SIG-M5 treated with dmso at 0.1 percent for 504 hours (cell line): ENCODE data around the gene CADM4.
A peak's percentile ranks its signal among the peaks of the same experiment; 100 is the strongest.
"Not testable (repeated sequence)": the region's sequence is repeated elsewhere in the genome, so short reads cannot be mapped to it uniquely, and the experiment has no call there.

Source experiments
- DNase-seq: peaks from one replicate; lab custom pipeline; 2025; ENCODE audit not compliant: unreplicated experiment; lab: John Stamatoyannopoulos, UW

Gene CADM4

DNA sequence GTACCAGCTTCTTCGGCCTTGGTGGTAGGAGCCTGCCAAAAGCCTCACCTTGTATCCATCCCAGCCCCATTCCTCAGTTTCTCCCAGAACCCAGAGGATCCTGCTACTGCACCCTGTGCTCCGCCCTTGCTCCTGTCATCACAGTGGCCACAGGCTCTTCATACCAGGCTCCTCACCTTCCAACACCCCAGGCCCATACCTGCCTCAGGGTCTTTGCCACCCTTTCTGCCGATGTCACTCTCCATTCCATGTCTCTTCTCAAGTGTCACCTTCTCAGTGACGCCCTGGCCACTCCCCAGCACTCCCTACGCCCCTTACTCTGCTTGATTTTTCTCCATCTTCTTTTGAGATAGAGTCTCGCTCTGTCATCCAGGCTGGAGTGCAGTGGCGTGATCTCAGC is 29.8 kb downstream of the CADM4 start:
- no peak for DNase-seq

GRCh38 chr19:43607238-43608205 is 32.1 kb downstream of the CADM4 start:
- no peak for DNase-seq

DNA sequence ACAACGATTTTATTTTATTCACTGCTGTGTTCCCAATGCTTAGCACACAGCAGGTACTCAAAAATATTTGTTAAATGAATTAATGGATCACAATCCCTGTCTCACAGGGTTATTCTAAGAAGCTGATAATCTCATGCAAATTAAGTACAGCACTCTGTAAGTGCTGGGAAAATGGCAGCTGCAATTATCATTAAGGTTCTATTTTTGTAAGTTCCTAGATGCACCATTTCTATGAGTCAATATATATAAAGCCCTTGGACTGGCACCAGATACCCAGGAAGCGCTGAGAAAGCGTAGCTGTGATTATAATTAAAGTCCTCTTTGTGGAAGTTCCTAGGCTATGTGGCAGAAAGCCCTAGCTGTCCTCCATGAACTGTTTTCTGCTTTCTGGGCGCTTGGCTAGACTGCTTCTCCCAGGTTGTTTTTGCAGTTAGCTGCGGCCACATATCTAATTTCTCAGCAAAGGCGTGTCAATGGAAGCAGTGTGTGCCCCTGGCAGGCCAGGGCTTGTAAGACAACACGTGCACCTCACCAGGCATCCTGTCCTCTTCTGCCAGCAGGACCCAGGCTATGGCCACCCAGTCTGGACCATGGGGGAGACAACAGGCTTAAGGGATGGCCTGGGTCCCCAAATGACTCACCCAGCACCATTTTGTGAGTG is 33.0 kb downstream of the CADM4 start:
- no peak for DNase-seq

DNA sequence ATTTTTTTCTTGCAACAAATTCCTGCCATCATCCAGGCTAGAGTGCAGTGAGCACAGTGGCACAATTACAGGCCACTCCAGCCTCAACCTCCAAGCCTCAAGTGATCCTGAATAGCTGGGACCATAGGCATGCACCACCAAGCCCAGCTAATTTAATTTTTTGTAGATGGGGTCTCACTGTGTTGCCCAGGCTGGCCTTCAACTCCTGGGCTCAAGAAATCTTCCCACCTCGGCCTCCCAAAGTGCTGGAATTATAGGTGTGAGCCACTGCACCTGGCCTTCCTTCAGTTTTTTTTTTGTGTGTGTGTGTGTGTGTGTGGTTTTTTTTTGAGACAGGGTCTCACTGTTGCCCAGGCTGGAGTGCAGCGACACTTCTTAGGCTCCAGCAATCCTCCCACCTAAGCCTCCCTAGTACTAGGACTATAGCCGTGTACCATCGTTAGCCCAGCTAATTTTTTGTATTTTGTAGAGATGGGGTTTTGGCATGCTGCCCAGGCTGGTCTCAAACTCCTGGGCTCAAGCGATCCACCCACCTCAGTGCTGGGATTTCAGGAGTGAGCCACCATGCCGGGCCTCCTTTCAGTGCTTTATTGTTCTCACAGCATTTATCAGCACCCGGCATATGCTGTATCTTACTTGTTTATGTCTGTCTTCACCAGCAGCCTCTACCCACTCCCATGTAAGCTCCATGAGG is 33.6 kb downstream of the CADM4 start:
- DNase-seq: no peak

DNA sequence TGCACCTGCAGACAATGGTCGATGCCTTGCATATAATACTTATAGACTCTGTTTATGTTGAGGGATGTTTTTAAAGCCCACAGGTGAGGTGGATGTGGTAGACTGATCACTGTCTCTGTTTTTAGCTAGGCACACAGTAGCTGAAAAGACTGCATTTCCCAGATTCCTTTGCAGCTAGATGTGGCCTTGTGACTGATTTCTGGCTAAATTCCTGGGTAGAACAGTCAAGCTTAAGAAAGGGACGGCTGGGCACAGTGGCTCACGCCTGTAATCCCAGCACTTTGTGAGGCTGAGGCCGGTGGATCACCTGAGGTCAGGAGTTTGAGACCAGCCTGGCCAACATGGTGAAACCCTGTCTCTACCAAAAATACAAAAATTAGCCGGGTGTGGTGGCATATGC is 39.3 kb downstream of the CADM4 start:
- not testable (repeated sequence) for DNase-seq

GRCh38 chr19:43599635-43600295 is 39.9 kb downstream of the CADM4 start:
- no peak for DNase-seq

DNA sequence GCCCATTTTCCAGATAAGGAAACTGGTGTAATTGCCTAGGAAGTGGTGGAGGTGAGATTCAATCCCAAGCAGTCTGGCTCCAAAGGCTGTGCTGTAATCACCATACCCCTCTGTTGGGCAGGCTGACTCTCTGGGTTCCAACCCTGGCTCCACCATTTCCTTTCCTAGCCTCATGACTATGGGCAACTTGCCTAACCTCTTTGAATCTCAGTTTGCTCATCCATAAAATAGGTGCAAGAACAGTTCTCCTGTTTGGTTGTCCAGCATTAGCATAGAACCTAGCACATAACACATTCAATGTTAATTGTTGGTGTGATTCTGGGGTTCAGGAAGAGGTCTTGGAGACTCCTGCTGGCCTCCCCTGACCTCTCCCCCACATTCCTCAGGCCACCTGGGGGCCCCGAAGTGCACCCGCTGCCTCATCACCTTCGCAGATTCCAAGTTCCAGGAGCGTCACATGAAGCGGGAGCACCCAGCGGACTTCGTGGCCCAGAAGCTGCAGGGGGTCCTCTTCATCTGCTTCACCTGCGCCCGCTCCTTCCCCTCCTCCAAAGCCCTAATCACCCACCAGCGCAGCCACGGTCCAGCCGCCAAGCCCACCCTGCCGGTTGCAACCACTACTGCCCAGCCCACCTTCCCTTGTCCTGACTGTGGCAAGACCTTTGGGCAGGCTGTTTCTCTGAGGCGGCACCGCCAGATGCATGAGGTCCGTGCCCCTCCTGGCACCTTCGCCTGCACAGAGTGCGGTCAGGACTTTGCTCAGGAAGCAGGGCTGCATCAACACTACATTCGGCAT is 41.0 kb downstream of the CADM4 start:
- no peak for DNase-seq

DNA sequence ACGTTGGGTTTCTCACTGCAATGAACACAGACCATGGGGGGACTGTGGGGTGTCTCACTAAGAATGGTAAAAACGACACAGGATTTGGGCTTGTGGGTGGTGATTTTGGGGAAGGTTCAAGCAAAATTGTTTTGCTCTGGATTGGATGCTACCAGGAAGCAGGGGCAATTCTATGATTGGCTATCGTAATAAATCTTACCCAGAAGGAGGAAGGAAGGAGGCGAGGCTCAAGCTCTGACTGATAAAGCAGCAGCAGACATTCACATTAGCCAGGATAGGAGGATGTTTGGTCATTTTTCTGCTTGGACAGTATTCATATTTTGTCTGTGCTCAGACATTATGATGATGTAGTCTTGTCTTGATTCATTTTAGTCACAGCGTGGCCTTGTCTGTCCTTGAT is 41.8 kb downstream of the CADM4 start:
- no peak for DNase-seq

DNA sequence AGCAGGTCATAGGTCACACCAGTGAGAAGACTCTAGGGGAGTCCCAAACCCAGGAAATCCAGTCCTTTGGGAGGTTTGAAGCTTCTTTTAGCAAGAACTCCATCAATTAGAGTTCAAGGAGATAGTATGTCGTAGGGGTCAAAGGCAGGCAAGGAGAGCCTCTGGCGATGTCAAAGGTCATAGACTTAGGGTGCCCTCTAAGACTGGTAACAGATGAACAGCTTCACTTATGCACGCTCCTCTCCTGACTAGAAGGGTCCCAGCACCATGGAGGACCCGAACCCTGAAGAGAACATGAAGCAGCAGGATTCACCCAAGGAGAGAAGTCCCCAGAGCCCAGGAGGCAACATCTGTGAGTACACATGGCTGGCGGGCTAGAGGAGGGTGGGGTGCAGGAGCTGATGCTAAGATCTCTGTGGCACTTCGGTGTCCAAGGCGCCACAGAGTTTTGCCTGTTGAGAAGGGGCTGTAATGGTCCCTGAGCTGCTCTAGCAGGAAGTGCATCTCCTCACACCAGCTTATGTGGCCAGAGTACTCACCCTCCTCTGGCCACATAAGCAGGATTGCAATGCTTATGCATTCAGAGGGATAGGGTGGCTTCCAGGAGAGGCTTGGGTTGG is 42.7 kb downstream of the CADM4 start:
- DNase-seq: no peak

DNA sequence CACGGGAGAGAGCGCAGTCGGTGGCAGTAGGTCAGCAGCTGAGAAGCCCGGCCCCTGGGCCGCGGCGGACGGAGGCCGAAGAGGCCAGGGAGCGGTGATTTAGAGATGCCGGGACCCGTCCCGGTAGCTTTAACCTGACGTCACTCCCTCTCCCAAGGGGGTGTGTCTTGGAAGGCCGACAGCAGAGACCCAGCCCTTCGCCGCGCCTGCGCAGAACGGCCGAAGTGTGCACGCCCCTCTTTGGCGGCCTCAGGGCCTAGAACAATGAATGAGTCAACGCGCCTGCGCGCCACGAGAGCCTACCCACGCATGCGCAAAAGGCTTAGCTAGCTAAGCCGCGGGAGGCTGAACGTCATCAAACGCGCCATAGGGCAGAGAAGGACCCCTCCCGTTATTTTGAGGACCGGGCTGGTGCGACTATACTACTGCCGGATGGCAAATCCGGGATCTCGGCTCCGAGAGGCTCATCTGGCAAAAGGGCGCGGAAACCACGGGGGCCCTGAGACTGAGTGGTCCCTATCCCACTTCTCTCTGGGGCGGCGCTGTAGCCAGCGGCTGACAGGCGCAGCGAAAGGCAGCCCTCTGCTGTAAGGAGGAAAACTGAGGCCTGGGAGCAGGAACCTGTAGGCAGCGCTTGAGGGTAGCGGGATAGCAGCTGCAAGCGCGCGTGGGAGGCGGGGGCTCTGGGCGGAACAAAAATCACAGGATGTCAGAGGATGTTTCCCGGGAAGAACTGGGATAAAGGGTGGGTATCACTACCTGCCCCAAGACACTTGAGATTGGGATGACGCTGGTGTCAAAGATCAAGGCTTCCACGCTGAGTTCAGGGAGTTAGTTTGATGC is 43.4 kb downstream of the CADM4 start, which contains the start of the genes IRGQ and ZNF576:
Gene IRGQ, minus strand, starts transcription at position 136 of the 843 bp plus-strand sequence. CDS start 796 bp downstream, outside the sequence.
Gene ZNF576, plus strand, starts transcription at position 597 of the 843 bp plus-strand sequence. CDS start 514 bp downstream, outside the sequence.
- peak; percentile 98 for DNase-seq

DNA sequence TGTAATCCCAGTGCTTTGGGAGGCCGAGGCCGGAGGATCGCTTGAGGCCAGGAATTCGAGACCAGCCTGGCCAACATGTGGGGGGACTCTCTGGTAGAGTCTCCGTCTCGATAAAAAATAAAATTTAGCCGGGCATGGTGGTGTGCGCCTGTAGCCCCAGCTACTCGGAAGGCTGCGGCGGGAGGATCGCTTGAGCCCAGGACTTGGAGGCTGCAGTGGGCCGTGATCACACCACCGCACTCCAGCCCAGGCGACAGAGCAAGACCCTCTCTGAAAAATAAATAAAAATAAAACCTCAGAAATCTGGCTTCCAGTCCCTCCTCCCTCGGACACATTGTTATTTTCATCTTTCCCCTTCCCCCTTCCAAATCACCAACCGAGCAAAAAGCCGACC is 44.0 kb downstream of the CADM4 start:
- DNase-seq: no peak

- DNase-seq: peak; percentile 47
These were observed 44.7 kb downstream of the CADM4 start for GRCh38 chr19:43594710-43595604.

DNA sequence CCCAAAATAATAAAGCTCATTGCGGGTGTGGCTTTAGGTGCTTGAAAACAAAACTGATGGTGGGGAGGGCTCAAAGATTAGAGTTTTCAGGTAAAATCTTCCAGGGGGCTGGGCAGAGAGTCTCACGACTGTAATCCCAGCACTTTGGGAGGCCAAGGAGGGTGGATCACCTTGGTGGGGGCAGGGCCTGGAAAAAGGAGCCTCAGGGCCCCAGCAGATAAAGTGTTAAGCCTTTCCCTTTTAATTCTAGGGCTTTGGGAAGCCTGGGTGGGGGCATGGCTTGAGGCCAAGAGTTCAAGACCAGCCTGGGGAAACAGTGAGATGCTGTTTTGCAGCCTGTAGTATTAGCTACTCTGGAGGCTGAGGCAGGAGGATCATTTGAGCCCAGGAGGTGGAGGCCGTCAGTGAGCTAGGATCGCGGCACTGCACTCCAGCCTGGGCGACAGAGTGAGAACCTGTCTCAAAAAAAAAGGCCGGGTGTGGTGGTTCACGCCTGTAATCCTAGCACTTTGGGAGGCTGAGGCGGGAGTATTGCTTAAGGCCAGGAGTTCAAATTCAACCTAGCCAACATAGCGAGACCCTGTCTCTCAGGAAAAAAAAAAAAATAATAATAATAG is 45.5 kb downstream of the CADM4 start:
- DNase-seq: no peak

DNA sequence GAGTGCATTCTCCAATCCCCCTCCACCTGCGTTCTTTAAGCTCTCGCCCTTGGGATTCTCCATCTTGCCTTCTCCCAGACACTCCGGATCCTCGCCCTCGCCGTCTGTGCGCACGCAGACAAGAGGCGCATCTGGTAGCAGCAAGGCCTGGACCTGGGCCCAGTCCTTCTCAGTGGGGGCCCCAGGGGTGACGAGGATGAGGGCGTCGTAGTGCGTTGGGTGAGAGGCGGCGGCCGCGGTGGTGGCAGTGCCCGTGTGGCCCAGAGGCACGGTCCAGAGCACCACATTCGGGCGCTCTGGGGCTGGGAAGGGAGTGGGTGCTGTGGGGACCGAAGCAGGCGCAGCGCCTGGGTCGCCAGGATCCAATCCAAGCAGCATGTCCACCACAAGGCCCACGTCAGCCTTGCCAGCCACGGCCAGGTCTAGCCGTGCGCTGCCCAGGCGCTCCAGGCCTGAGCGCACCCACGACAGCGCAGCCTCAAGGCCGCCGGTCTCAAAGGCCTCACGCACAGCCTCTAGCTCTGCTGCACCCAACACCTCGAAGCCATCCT is 46.8 kb downstream of the CADM4 start:
- DNase-seq: no peak

DNA sequence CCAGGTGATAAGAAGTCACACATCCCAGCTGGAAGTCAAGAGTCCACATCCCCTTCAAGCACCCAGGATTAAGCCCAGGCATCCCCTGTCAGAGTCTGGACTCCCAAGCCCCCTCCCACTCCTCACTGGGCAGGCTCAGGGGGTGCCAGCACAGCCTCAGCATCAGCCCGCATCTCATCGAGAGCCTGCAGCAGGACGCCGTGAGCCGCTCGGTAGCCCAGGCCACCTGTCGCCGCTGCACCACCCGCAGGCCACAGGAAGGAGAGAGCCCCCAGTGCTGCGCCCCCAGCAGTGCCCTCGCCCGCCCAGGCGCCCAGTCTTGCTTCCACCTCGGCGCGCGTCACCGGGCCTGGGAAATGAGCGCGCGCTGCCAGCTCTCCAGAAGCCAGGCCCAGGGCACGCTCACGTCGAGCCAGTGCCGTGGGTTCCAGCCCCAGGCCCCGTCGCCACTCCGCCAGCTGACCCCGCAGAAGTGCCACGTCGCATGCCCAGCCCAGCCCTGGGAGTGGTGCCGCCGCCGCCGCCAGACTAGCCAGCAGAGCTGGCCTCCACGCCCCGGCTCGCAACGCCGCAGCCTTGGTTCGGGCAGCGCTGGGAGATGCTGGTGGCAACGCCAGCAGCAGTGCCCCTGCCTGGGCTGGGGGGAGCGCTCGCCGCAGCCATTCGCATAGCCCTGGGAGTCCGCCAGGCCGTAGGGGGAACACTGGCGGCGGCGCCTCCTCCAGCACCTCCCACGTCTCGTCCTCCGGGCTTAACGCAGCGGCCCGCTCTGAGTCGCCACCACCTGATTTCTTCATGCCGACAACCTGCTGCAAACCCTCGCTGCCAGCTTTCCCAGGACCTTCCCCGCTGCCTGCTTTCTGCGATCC is 47.5 kb downstream of the CADM4 start:
- no peak for DNase-seq

DNA sequence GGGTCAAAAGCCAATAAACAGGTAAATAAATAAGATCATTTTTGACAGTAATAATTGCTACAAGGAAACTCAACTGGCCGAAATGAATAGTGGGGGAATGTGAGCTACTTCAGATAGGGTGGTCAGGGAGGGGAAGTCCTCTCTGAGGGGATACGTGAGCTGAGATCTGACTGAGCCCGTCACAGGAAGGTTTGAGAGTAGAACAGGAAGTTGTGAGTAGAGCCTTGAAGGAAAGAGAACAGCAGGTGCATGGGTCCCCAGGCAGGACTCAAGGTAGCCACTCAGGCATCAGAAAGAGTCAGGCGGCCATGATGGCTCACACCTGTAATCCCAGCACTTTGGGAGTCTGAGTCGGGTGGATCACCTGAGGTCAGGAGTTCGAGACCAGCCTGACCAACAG is 50.0 kb downstream of the CADM4 start:
- no peak for DNase-seq
